Measurements from ENCODE around the gene CTDP1.
A peak's percentile ranks its signal among the peaks of the same experiment; 100 is the strongest.

Gene CTDP1

DNA sequence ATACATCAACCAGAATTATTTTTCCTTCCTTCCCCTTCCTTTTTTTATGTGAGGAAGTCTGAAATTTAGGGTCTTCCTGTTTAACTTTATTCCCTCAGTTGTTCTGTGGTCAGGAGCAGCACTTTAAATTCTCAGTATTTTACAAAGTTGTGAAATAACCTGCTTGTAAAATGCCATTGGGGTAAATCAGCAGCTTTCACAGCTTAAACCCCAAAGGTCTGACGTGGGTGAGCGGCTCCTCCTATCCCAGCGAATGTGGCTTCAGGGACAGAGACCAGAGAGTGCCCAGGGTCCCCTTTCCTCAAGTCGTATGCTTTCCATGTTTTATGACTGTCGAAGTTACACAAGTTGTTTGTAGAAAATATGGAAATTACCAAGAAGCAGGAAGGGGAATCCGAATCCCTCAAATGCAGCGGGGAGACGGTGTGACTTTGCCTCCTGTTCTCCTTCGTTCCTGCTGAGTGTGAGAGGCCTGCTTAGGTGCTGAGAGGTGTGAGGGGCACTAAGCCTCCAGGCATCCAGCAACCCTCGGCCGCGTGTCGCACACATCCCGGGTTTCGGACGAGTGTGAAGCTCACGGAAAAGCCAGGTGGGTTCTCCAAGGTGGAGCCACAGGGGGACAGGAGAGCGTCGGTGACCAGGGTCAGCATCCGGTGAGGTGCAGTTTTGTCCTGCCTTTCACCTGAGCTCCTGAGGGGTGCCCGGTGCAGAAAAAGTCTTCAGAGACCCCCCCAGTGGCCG lies 107.4 kb downstream of the CTDP1 start:
- Histone ChIP-seq H3K27ac (no peak overlapping the region), H3K27me3 (peaks cover 73% of the 10 kb centered on the region), H3K4me3 (ENCODE audit: low read depth in 1 of 2, low read length in 1 of 2) (no peak overlapping the region), H3K36me3 (no peaks in the 10 kb centered on the region), H3K4me1 (ENCODE audit: control insufficient read depth in 1 of 2, insufficient read depth in 1 of 2, low read depth in 1 of 2, low read length in 1 of 2) (peaks cover 26 to 39% of the 10 kb centered on the region in 2 experiments), H3K9me3 (no peaks in the 10 kb centered on the region)
- no peak for TF ChIP-seq CTCF (IDR thresholded peaks at IDR 0.05)

DNA sequence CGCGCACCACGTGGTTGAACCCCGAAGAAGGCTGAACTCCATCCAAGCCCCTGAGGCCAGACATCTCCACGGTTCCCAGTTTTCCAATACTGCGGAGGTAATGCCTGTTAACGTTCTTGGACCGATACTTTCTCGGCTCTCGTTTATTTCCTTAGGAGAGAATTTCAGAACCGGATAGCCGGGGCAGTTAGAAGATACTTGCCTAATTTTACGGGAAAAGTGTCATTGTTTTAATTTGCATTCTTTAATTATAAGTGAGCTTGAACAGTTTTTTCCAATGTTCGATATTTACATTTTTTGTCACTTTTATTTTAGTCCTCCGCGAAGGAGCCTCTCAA lies 107.9 kb downstream of the CTDP1 start:
- H3K27ac ChIP-seq = no peak overlapping the region
- no peaks in the 10 kb centered on the region for H3K36me3 ChIP-seq
- TF ChIP-seq CTCF (IDR thresholded peaks at IDR 0.05) = no peak
- H3K9me3 ChIP-seq = no peaks in the 10 kb centered on the region
- peaks cover 73% of the 10 kb centered on the region for H3K27me3 ChIP-seq
- no peak overlapping the region for H3K4me3 ChIP-seq (ENCODE audit: low read depth in 1 of 2, low read length in 1 of 2)
- H3K4me1 ChIP-seq (ENCODE audit: control insufficient read depth in 1 of 2, insufficient read depth in 1 of 2, low read depth in 1 of 2, low read length in 1 of 2) = peaks cover 31 to 45% of the 10 kb centered on the region in 2 experiments

DNA sequence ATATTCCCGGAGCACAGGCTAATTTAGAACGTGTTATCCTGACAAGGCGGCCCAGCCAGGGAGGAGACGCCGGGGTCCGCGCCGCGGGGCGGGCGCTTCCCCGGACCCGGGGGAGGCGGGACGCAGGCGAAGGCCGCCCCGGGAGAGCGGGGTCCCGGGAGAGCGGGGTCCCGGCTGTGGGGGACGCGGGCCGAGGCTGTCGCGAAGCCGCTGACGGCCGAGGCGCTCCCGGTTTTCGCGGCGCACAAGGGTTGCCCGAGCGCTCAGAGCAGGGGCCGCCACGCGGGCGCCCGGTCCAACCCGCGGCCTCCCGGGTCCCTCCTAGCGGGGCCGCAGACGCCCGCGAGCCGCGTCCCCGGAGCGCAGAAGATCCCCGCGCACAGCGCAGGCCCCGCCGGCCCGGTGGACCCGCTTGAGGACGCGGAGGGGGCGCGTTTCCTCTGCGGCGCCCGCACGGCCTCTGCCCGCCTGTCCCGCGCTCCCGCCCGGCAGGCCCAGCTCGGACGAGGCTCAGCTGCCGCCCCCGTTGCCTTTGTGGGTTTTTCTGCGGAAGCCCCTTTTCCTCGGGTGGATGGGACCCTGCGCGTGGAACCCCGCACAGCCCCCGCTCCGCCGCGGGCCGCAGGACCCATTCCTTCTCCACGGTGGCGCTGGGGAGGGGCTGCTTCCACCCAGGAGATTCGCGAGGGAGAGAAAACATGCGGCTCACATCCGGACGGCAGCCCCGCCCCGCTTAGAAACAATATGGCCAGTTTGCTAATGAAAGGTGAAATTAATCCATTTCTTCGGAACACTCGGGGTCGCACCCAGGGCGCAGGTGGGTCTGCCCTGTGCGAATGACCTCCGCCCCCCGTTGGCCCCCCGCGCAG lies 108.5 kb downstream of the CTDP1 start:
- H3K27ac ChIP-seq = no peak overlapping the region
- H3K27me3 ChIP-seq = peaks cover 73% of the 10 kb centered on the region
- H3K4me1 ChIP-seq (ENCODE audit: control insufficient read depth in 1 of 2, insufficient read depth in 1 of 2, low read depth in 1 of 2, low read length in 1 of 2) = peaks cover 37 to 51% of the 10 kb centered on the region in 2 experiments
- no peaks in the 10 kb centered on the region for H3K36me3 ChIP-seq
- peak overlapping the region in 1 of 2 experiments; percentile 35 for H3K4me3 ChIP-seq (ENCODE audit: low read depth in 1 of 2, low read length in 1 of 2)
- TF ChIP-seq CTCF (IDR thresholded peaks at IDR 0.05) = no peak
- no peaks in the 10 kb centered on the region for H3K9me3 ChIP-seq

- Histone ChIP-seq H3K36me3 (no peaks in the 10 kb centered on the region), H3K9me3 (no peaks in the 10 kb centered on the region), H3K4me3 (ENCODE audit: low read depth in 1 of 2, low read length in 1 of 2) (no peak overlapping the region), H3K27ac (no peak overlapping the region), H3K4me1 (ENCODE audit: control insufficient read depth in 1 of 2, insufficient read depth in 1 of 2, low read depth in 1 of 2, low read length in 1 of 2) (peaks cover 43 to 57% of the 10 kb centered on the region in 2 experiments), H3K27me3 (peaks cover 73% of the 10 kb centered on the region)
- no peak for TF ChIP-seq CTCF (IDR thresholded peaks at IDR 0.05)
These were observed 109.1 kb downstream of the CTDP1 start for GRCh38 chr18:79788734-79789085.

GRCh38 chr18:79789091-79789891 lies 109.7 kb downstream of the CTDP1 start:
- no peak for TF ChIP-seq CTCF (IDR thresholded peaks at IDR 0.05)
- H3K4me3 ChIP-seq (ENCODE audit: low read depth in 1 of 2, low read length in 1 of 2) = no peak overlapping the region
- H3K4me1 ChIP-seq (ENCODE audit: control insufficient read depth in 1 of 2, insufficient read depth in 1 of 2, low read depth in 1 of 2, low read length in 1 of 2) = peaks cover 49 to 63% of the 10 kb centered on the region in 2 experiments
- no peaks in the 10 kb centered on the region for H3K36me3 ChIP-seq
- no peaks in the 10 kb centered on the region for H3K9me3 ChIP-seq
- peaks cover 69% of the 10 kb centered on the region for H3K27me3 ChIP-seq
- H3K27ac ChIP-seq = no peak overlapping the region

All from neutrophil (primary cell).